Measurements from ENCODE around the gene TULP4. TPM values are rescaled to one million over a fixed set of nuclear protein-coding genes. Genes with fewer than 3 reads are reported as not detected.

Gene TULP4
- total RNA-seq, 4 donors from 2014 or later, result 129 to 170 (median 156) TPM

GRCh38 chr6:158374020-158374419 lies 61.8 kb downstream of the TULP4 start:
- 90% methylated on average over 5 of the region's 5 CpGs for WGBS

GRCh38 chr6:158376631-158377081 lies 64.4 kb downstream of the TULP4 start:
- no peaks in the 10 kb centered on the region for H3K27me3 ChIP-seq
- H3K4me3 ChIP-seq, result no peak overlapping the region
- intact Hi-C loops (cut with DNase I), result no loop called here
- TF ChIP-seq POLR2AphosphoS5 (IDR thresholded peaks at IDR 0.05), result no peak
- TF ChIP-seq POLR2A (IDR thresholded peaks at IDR 0.05; ENCODE audit: low read depth), result no peak
- no peak overlapping the region for H3K27ac ChIP-seq (replicated peaks in 1 of 4)
- WGBS, result 57% methylated on average over 2 of the region's 3 CpGs
- no peaks in the 10 kb centered on the region for H3K36me3 ChIP-seq
- DNase-seq (ENCODE audit: extremely low spot score), result no peak
- no peaks in the 10 kb centered on the region for H3K9me3 ChIP-seq
- H3K4me1 ChIP-seq, result peaks cover 0 to 10% (median 0%) of the 10 kb centered on the region in 4 donors

More at GRCh38 chr6:158374020-158374419, 61.8 kb downstream of the TULP4 start:
- H3K4me3 ChIP-seq, result no peak overlapping the region
- no peak overlapping the region for H3K27ac ChIP-seq (replicated peaks in 1 of 4)
- peaks cover 0 to 10% (median 0%) of the 10 kb centered on the region in 4 donors for H3K4me1 ChIP-seq
- no peak for DNase-seq (ENCODE audit: extremely low spot score)
- no peaks in the 10 kb centered on the region for H3K36me3 ChIP-seq
- intact Hi-C loops (cut with DNase I), result no loop called here
- no peaks in the 10 kb centered on the region for H3K27me3 ChIP-seq
- TF ChIP-seq CTCF (IDR thresholded peaks at IDR 0.05) (no peak), POLR2AphosphoS5 (IDR thresholded peaks at IDR 0.05) (no peak), POLR2A (IDR thresholded peaks at IDR 0.05; ENCODE audit: low read depth) (no peak), EP300 (IDR thresholded peaks at IDR 0.05) (no peak)
- no peaks in the 10 kb centered on the region for H3K9me3 ChIP-seq

- H3K9me3 ChIP-seq, result no peaks in the 10 kb centered on the region
- no peaks in the 10 kb centered on the region for H3K36me3 ChIP-seq
- H3K4me3 ChIP-seq, result no peak overlapping the region
- no peak for DNase-seq (ENCODE audit: extremely low spot score)
- WGBS, result 61% methylated on average over 4 of the region's 4 CpGs
- no peak for TF ChIP-seq EP300 (IDR thresholded peaks at IDR 0.05)
- intact Hi-C loops (cut with DNase I), result no loop called here
- peaks cover 0 to 6% (median 0%) of the 10 kb centered on the region in 4 donors for H3K4me1 ChIP-seq
- no peak overlapping the region for H3K27ac ChIP-seq (replicated peaks in 1 of 4)
- H3K27me3 ChIP-seq, result no peaks in the 10 kb centered on the region
These were observed 65.6 kb downstream of the TULP4 start for GRCh38 chr6:158377860-158378259.

GRCh38 chr6:158379336-158379735 lies 67.1 kb downstream of the TULP4 start:
- intact Hi-C loops (cut with DNase I), result no loop called here
- no peaks in the 10 kb centered on the region for H3K9me3 ChIP-seq
- no peaks in the 10 kb centered on the region for H3K36me3 ChIP-seq
- WGBS, result 93% methylated on average over 7 of the region's 7 CpGs
- no peaks in the 10 kb centered on the region for H3K4me1 ChIP-seq
- H3K4me3 ChIP-seq, result no peak overlapping the region
- H3K27me3 ChIP-seq, result no peaks in the 10 kb centered on the region
- TF ChIP-seq EP300 (IDR thresholded peaks at IDR 0.05) (no peak), CTCF (IDR thresholded peaks at IDR 0.05) (no peak), POLR2A (IDR thresholded peaks at IDR 0.05; ENCODE audit: low read depth) (no peak), POLR2AphosphoS5 (IDR thresholded peaks at IDR 0.05) (no peak)
- no peak for DNase-seq (ENCODE audit: extremely low spot score)
- H3K27ac ChIP-seq (replicated peaks in 1 of 4), result no peak overlapping the region

- Histone ChIP-seq H3K4me1 (no peaks in the 10 kb centered on the region), H3K27me3 (no peaks in the 10 kb centered on the region), H3K4me3 (no peak overlapping the region), H3K36me3 (no peaks in the 10 kb centered on the region), H3K9me3 (no peaks in the 10 kb centered on the region), H3K27ac (replicated peaks in 1 of 4) (no peak overlapping the region)
- DNase-seq (ENCODE audit: extremely low spot score), result no peak
- TF ChIP-seq EP300 (IDR thresholded peaks at IDR 0.05) (no peak), CTCF (IDR thresholded peaks at IDR 0.05) (no peak), POLR2AphosphoS5 (IDR thresholded peaks at IDR 0.05) (no peak), POLR2A (IDR thresholded peaks at IDR 0.05; ENCODE audit: low read depth) (no peak)
- 75% methylated on average over 2 of the region's 2 CpGs for WGBS
- intact Hi-C loops (cut with DNase I), result no loop called here
These were observed 68.9 kb downstream of the TULP4 start for GRCh38 chr6:158381214-158381613.

- Histone ChIP-seq H3K9me3 (no peaks in the 10 kb centered on the region), H3K36me3 (no peaks in the 10 kb centered on the region), H3K27me3 (no peaks in the 10 kb centered on the region), H3K27ac (replicated peaks in 1 of 4) (no peak overlapping the region), H3K4me1 (no peaks in the 10 kb centered on the region), H3K4me3 (no peak overlapping the region)
- intact Hi-C loops (cut with DNase I), result no loop called here
- TF ChIP-seq POLR2AphosphoS5 (IDR thresholded peaks at IDR 0.05) (no peak), CTCF (IDR thresholded peaks at IDR 0.05) (no peak), EP300 (IDR thresholded peaks at IDR 0.05) (no peak), POLR2A (IDR thresholded peaks at IDR 0.05; ENCODE audit: low read depth) (no peak)
- no peak for DNase-seq (ENCODE audit: extremely low spot score)
- WGBS, result 94% methylated on average over 1 of the region's 1 CpG
These were observed 70.2 kb downstream of the TULP4 start for GRCh38 chr6:158382491-158382890.
